ENCODE measurements around the gene PMPCA.

Gene PMPCA

GRCh38 chr9:136463578-136463977, 53.1 kb downstream of the PMPCA start:
- no peak for DNase-seq

- no peak for DNase-seq
Observed at GRCh38 chr9:136464241-136464640, 53.8 kb downstream of the PMPCA start.

GRCh38 chr9:136465500-136466154, 55.2 kb downstream of the PMPCA start:
- no peak for DNase-seq

- DNase-seq: no peak
Observed at GRCh38 chr9:136466155-136466541, 55.7 kb downstream of the PMPCA start.

- no peak for DNase-seq
Observed at GRCh38 chr9:136467766-136468165, 57.3 kb downstream of the PMPCA start.

- no peak for DNase-seq
Observed at GRCh38 chr9:136470356-136470755, 59.9 kb downstream of the PMPCA start.

GRCh38 chr9:136470792-136471469, 60.5 kb downstream of the PMPCA start:
- DNase-seq: no peak

GRCh38 chr9:136471802-136472487, 61.5 kb downstream of the PMPCA start:
- DNase-seq: no peak

- DNase-seq: no peak
Observed at GRCh38 chr9:136472640-136473353, 62.3 kb downstream of the PMPCA start.

- no peak for DNase-seq
Observed at GRCh38 chr9:136473354-136473721, 62.9 kb downstream of the PMPCA start.
